Activated CD8-positive, alpha-beta memory T cell treated with anti-CD3 and anti-CD28 coated beads, Interleukin-2, amount 50 U/mL, for 24 hours (primary cell): ENCODE measurements around the gene INPPL1.

Source experiments
- DNase-seq: peaks from one replicate; pipeline ENCODE4 v3.0.0-alpha.2; 2020; ENCODE audit errors: extremely low read depth

Gene INPPL1

DNA sequence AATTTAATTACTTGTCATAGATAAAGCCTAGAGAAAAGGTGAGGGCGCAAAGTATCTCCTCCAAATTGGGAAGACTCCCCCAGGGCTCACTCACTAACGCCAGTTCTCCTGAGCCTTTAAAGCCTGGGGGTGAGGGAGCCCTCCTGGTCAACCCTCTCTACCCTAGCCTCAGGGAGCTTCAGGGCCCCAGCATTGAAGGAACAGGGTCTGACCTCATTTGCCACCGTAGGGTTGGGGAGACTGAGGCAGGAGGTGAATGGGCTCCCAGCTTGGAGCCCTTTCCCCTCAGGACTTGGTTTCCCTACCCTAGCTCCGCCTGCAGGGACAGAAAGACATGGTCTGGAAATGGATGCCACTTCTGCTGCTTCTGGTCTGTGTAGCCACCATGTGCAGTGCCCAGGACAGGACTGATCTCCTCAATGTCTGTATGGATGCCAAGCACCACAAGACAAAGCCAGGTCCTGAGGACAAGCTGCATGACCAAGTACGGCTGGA, 6.3 kb upstream of the INPPL1 start:
- no peak for DNase-seq

DNA sequence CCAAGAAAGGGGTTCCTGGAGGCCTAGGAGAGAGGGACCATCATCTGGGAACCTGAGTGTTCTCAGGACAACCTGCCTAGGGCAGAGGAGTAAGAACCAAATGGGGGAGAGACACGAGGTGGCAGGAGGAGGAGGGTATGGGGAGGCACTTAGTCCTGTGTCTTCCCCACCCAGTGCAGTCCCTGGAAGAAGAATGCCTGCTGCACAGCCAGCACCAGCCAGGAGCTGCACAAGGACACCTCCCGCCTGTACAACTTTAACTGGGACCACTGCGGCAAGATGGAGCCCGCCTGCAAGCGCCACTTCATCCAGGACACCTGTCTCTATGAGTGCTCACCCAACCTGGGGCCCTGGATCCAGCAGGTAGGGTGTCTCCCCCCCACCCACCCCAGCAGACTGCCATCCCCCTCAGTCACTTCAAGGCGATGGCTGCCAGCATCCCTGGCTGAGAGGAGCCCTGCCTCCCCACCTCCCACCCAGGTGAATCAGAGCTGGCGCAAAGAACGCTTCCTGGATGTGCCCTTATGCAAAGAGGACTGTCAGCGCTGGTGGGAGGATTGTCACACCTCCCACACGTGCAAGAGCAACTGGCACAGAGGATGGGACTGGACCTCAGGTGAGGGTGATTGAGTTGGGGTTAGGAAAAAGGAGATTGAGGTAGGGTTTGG, 3.7 kb upstream of the INPPL1 start:
- no peak for DNase-seq

DNA sequence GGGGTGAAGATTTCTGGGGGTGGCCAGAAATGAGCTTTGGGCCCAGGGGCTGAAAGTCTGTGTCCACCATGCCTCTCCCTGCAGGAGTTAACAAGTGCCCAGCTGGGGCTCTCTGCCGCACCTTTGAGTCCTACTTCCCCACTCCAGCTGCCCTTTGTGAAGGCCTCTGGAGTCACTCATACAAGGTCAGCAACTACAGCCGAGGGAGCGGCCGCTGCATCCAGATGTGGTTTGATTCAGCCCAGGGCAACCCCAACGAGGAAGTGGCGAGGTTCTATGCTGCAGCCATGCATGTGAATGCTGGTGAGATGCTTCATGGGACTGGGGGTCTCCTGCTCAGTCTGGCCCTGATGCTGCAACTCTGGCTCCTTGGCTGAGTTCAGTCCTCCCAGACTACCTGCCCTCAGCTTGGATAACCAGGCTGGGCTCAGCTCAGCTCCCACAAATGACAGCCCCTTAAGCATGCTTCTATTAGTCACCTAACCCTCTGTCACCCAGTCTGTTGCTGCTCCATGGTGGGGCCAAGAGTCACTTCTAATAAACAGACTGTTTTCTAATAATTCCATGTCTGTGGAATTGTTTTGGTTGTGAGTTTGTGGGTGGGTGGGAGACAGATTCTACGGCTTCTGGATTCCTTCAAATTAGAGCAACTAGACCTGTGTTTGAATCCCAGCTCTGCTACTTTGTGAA, 3.0 kb upstream of the INPPL1 start:
- no peak for DNase-seq

DNA sequence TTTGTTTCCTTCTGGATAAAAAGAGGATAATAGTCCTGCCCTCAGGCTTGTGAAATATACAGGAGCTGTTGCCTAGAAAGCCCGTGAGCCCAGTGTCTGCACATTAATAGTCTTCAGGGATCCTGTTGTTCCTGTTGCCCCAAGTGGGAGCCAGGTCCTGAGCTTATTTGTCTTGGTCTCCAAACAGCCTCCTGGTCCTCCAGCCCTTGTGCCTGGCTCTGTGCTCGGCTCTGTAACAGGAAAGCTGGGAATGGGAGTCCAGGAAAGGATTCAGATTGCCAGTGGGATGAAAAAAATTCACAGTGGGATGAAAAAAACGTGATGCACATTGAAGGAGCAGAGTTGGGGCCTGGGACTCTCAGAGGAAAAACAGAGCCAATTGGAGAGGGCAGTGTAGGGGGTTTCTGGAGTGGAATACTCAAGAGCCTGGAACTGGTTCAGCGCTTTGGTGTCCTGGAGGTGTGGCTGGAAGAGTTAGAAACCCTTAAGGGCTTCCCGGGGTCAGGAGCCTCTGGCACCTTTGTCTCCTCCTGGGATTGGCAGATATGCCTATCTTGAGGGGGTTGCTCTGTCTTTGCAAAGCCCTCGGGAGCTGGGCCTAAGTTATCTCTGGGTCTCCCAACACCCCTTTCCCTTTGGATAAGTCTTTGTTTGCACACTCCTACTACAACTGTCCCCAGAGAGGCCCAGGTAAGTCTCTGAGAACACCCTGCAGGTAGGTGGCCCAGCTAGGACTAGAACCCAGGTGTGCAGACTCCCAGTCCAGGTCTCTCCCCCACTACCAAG, 2.3 kb upstream of the INPPL1 start:
- no peak for DNase-seq

DNA sequence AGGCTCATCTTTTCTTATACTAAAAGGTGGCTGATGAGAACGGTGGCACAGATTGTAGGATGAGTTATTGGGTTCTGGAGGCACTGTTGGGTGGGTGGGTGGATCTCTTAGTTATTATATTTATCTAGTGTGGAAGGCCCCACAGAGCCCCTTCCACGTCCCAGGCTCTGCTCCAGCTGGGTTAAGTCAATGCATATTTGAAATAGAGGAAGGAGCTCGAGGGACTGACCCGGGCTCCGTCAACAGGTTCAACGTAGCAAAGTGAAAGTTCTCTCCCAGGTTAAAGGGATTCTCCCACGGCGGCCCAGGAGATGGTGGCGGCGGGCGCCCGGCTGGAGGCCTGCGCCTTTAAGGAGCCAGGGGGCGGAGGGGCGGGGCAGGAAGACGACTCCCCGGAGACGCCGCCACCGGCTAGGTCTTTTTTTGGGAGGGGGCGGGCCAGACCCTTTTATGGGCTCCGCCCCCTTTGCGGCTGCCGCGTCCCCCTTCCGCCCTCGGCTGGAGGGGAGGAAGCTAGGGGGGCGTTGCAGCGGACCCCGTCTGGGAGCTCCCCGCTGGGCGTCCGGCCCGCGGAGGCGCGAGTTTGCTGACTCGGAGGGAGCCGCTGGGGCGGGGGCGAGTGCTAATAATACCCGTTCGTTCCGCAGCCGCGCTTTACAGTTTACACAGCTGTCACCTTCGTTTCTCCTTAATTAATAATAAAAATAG, 1.5 kb upstream of the INPPL1 start:
- peak; percentile 77 for DNase-seq

DNA sequence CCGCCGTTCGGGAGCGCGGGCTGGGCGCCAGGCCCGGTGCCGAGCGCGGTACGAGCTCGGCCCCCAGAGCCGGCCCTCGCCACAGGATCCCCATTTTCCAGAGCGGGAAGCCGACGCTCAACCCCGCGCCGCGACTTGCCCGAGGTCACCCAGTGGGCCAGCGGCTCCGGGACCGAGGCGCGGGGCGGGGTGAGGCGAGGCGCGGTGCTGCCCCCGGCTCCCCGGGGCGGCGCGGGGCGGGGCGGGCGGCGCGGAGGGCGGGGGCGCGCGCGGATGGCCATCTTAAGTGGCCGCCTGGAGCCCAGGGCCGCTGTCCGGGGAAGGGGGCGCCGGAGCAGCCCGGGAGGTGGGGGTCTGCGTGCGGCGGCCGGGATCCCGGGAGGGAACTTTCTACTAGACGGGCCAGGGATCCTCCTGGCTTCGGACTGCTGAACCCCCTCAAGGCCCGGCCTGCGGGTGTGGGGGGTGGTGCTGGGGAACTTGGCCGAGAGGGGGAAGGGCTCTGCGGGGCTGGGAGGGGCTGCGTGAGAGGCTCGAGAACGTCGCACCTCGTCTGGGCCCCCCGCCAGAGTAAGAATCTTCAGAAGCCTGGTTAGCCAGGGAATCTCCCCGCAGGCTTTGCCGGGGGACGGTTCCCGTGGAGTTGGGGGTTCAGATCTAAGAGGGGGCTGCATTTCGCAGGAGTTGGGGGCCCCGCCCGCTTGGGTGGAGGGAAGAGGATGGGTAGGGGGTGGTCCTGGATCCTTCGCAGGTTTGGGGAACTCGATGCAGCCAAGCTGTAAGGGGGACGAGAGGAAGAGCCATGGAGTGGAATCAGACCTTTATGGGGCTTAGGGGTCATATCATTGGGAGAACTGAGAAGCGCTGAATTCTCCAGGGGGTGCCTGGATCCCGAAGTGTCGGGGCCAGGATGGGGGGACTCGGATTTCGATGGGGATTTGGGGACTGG, 678 bp upstream of the INPPL1 start:
- no peak for DNase-seq

DNA sequence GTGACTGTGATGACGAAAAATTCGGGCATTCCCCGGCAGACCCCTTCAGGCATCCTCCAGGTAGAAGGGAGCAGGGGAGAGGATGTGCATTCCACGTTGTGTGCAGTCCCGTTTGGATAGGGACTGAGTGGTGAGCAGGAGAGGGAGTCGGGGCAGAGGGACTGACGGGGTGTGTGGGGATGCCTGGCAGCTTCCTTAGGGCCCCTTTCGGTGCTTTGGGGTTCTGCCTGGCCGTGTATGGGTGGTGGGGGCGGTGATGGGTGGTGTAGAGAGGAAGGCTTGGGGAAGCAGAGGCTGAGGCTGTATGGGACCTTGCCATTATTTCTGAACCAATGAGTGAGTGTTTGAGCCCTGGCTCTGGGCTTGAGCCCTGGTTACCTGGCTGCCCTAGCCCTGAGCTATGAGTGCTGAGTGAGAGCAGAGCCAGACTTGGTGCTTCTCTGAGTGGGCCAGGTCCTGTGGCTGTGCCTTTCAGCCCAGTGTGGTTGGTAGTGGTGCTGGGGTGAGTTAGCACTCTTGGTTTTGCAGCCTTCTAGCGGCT, 914 bp downstream of the INPPL1 start:
- no peak for DNase-seq

DNA sequence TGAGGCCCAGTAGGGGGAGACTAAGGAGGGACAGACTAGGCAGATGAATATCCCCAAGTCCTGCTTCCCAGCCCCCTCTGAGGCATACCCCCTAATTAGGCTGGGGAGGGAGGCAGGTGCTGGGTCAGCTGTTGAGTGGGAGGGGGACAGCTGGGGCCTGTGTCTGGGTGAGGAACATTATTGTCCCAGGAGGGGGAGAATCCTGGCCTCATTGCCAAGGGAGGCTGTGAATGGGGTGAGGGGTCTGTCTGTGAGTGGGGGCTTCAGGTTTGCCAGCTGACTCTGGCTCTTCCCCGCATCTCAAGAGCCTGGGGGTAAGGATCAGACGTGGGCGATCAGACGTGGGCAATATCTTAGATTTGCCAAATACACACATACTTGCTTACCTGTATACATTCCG, 2.1 kb downstream of the INPPL1 start:
- no peak for DNase-seq

DNA sequence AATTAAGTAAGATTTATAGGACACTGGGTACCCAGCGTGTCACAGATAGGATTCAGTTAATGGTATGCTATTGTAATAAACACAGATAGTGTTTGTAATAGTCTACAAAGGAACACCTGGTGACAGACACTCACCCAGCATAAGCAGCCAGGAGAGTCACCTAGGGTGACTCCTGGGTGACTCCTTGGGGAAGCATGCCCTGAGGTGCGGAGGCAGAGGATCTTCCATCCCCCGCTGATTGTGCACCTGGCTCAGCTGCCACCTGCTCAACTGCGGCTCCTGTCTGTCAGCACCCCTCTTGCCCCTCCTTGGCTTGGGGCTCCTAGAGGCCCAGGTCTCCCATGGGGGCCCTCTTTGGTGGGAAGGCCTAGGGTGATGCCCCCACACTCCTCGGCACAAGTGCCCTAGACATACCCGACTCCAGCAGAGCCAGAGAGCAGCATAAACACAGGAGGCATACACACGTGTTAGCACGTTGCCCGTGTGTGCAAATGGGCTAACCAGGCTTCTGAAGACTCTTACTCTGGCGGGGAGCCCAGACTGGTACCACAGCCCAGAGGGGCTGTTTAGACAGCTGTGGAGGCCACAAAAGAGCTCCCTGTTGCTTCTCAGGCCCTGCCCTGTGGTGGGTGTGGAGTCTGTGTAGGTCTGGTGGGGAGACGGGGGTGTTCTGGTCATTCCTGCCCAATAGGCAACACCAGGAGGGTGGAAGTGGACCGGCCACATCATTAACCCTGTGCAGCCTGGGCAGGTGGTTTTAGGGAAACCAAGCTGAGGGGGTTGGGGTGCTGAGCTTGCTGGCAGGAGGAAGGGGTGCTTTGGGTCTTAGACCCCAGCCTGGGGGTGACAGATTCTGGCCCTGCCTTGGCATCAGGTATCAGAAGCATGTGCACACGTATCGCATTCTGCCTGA, 3.0 kb downstream of the INPPL1 start:
- no peak for DNase-seq

DNA sequence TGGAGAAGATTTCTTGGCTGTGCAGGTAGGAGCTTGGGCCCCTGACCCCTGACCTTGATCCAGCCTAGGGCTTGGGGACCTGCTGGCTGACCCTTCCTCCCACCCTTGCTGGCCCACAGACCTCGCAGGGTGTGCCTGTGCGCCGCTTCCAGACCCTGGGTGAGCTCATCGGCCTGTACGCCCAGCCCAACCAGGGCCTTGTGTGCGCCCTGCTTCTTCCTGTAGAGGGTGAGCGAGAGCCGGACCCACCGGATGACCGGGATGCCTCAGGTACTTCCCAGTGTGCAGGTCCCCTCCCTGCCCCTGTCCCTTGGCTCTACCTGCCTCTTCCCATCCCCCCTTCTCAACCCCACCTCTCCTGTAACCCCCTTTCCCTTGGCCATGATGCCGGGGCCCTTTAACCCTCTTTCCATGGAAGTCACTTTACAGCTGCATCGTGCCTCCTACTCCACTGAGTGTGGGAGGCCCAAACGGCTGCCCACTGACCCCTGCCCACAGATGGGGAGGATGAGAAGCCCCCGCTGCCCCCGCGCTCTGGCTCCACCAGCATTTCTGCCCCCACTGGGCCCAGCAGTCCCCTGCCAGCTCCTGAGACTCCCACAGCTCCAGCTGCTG, 3.8 kb downstream of the INPPL1 start:
- no peak for DNase-seq

GRCh38 chr11:72228844-72229231, 4.3 kb downstream of the INPPL1 start:
- no peak for DNase-seq

DNA sequence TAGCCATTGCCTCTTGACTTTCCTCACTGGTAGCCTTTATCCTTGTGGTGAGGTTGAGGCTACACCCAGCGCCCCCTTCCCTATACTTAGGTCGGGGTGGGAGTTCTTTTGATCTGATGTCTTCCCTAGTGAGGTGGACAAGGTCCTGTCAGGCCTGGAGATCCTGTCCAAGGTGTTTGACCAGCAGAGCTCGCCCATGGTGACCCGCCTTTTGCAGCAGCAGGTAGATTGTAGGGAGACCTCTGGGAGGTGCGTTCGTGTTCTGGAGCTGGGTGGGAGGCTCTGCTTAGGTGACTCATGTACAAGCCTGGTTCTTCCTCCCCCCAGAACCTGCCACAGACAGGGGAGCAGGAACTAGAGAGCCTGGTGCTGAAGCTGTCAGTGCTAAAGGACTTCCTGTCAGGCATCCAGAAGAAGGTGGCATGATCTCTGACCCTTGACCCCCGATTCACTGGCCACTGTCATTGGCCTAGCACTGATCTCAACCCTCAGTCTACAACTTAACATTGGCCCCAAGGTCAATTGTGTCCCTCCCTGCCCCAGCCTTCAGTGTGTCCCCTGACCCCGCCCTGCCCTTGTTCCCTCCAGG, 4.9 kb downstream of the INPPL1 start:
- DNase-seq = no peak

GRCh38 chr11:72229925-72230763, 5.6 kb downstream of the INPPL1 start:
- no peak for DNase-seq

DNA sequence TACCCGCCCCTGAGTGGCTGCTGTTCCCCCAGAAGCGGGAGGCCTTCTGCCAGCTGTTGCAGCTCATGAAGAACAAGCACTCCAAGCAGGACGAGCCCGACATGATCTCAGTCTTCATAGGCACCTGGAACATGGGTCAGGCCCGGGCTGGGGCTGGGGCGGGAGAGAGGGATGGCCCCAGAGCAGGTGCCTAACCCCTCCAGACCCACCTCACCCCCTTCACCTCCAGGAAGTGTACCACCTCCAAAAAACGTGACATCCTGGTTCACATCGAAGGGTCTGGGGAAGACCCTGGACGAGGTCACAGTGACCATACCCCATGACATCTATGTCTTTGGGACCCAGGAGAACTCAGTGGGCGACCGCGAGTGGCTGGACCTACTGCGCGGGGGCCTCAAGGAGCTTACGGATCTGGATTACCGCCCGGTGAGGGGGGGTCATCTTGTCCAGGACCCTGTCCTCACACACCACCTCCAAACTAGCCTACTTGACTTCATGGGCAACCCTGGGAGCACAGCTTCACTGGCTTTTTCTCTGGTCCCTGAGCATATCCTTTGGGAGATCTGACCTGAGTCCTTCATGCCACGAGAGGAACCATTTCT, 6.3 kb downstream of the INPPL1 start:
- DNase-seq = no peak

DNA sequence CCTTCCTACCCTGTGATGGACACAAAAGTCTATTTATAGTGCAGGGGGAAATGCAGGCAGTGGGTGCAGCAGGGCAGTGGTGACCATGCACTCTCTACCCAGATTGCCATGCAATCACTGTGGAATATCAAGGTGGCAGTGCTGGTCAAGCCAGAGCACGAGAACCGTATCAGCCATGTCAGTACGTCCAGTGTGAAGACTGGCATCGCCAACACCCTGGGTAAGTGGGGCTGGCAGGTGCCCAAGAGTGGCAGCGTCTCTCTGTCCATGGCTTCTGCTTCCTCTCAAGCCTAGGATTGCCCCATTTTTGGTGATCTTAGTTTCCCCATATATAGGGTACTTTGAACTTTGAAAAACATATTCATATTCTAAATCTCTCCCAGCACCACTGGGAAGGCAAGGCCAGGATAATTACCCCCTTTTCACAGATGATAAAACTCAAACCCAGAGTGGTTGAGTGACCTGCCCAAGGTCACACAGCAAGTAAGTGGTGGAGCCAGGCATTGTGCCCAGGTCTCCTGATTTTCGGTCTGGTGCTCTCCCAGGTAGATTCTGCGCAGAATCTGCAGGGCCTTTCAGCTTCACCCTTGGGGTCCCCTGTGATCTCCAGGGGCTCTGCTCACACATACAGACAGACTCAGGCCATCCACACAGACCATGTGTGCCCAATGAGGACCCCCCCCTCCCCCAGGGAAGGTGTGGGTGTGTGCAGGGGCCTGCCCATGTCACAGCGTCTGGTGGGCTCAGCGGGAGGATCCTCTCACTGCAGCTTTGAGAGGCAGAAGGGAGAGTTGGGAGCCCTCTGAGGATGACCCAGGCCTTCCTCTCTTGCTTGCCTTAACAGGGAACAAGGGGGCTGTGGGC, 7.1 kb downstream of the INPPL1 start:
- no peak for DNase-seq

- DNase-seq = no peak
Measured at GRCh38 chr11:72232260-72233055, 7.9 kb downstream of the INPPL1 start.
